Sigmoid colon (tissue), 4 donors: Measurements from ENCODE around the gene UBASH3B.

Experiments
- EP300 ChIP-seq, 4 donors: sonication (generic); formaldehyde crosslinking; IDR thresholded peaks; one replicate each; pipeline ENCODE4 v1.6.1; 2017; ENCODE audit warnings: antibody characterized with exemption in 4 of 4
- POLR2A ChIP-seq, 2 donors: fragments of 450-650 bp; IDR thresholded peaks; one replicate each; pipeline ENCODE4 v1.6.1; 2016; ENCODE audit warnings: antibody characterized with exemption in 2 of 2, mild to moderate bottlenecking in 2 of 2, moderate library complexity in 2 of 2
- TF ChIP-seq, protein P1 (sequence below), 4 experiments: fragments of 450-650 bp in 3 of 4; fragments of 200-600 bp in 1 of 4; IDR thresholded peaks; one replicate each; pipeline ENCODE4 v1.5.1; 2016 to 2019; ENCODE audit warnings: antibody characterized with exemption in 4 of 4, mild to moderate bottlenecking in 3 of 4, moderate library complexity in 2 of 4

DNA sequence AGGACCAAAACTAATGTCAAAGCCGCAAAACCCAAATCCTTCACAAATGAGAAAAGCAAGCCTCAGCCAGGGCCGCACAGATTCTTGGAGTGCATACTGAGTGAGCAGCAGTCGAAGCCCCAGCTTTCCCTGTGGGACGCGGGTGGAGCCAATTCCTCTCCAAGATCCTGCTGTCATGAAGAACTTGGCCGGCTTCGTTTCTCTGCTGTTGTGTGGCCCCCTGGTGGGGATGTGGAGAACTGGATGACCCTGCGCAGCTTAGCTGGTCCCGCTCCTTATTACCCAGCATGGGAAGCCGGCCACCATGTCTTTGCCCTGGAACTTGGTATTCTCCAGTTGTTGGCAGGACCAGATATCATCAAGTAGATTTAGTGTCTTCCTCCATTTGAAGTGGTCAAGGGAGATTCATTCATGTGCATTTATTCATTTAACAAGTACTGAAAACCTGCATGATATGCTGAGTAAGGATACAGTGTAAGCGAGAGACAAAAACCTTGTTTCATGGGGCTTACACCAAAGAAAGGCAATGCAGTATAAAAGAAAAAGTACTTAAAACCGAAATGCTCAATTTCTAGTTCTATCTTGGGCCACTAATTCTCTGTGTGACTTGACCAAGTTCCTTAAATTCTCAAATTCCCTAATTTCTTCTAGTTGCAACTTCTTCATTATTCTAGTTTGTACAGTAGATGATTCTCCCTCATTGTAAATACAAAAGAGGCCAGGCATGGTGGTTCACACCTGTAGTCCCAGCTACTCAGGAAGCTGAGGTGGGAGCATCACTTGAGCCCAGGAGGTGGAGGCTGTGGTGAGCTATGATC, 126.1 kb downstream of the UBASH3B start:
- TF ChIP-seq, protein P1, sequence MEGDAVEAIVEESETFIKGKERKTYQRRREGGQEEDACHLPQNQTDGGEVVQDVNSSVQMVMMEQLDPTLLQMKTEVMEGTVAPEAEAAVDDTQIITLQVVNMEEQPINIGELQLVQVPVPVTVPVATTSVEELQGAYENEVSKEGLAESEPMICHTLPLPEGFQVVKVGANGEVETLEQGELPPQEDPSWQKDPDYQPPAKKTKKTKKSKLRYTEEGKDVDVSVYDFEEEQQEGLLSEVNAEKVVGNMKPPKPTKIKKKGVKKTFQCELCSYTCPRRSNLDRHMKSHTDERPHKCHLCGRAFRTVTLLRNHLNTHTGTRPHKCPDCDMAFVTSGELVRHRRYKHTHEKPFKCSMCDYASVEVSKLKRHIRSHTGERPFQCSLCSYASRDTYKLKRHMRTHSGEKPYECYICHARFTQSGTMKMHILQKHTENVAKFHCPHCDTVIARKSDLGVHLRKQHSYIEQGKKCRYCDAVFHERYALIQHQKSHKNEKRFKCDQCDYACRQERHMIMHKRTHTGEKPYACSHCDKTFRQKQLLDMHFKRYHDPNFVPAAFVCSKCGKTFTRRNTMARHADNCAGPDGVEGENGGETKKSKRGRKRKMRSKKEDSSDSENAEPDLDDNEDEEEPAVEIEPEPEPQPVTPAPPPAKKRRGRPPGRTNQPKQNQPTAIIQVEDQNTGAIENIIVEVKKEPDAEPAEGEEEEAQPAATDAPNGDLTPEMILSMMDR (IDR thresholded peaks at IDR 0.05) = peak; percentile 92 to 94 (median 94)
- no peak for TF ChIP-seq POLR2A (IDR thresholded peaks at IDR 0.05)
- TF ChIP-seq EP300 (IDR thresholded peaks at IDR 0.05) = no peak
